Esophagus squamous epithelium (tissue), 5 donors: ENCODE results near the gene NUDCD3. TPM values are rescaled to one million over a fixed set of nuclear protein-coding genes. Genes with fewer than 3 reads are reported as not detected.

Experiments used
- DNase-seq: peaks from one replicate; lab custom pipeline; 2025; lab: John Stamatoyannopoulos, UW
- H3K27ac ChIP-seq, 4 donors: fragments of 200-600 bp; sonication (generic); one replicate each; pipeline ENCODE4 v1.5.1; 2016 to 2019; ENCODE audit warnings: mild to moderate bottlenecking in 1 of 4
- H3K27me3 ChIP-seq, 4 donors: fragments of 200-600 bp; sonication (generic); 1 replicate in 3 of 4; 2 replicates in 1 of 4; pipeline versions ENCODE4 v1.5.1 to v1.6.0; 2017 to 2021; ENCODE audit warnings: antibody characterized with exemption in 1 of 4
- H3K36me3 ChIP-seq, 3 donors: fragments of 200-600 bp; sonication (generic); one replicate each; pipeline ENCODE4 v1.5.1; 2016 to 2019
- H3K4me1 ChIP-seq, 3 donors: fragments of 200-600 bp; sonication (generic); one replicate each; pipeline ENCODE4 v1.5.1; 2017 to 2019
- H3K4me3 ChIP-seq, 4 donors: fragments of 200-600 bp; sonication (generic); 1 replicate in 3 of 4; 2 replicates in 1 of 4; pipeline ENCODE4 v1.5.1; 2016 to 2019; ENCODE audit warnings: mild to moderate bottlenecking in 2 of 4, moderate library complexity in 1 of 4
- H3K9me3 ChIP-seq, 3 donors: fragments of 200-600 bp; sonication (generic); one replicate each; pipeline ENCODE4 v1.5.1; 2016 to 2019
- POLR2A ChIP-seq, 4 donors: fragments of 450-650 bp; IDR thresholded peaks; one replicate each; pipeline ENCODE4 v1.6.1; 2017; ENCODE audit warnings: antibody characterized with exemption in 4 of 4, mild to moderate bottlenecking in 4 of 4, moderate library complexity in 3 of 4
- WGBS, 2 donors: methylation state at CpG; one replicate each; pipeline ENCODE4 v1.1.5; 2018; 5-methylcytosine and 5-hydroxymethylcytosine counted together
- intact Hi-C: fragments of 100-400 bp; cut with DNase I; formaldehyde crosslinking; loops from one replicate; pipeline ENCODE4 v1.15.0; 2022
- total RNA-seq, 4 donors: library from RNA; depleted of rRNA; stranded (reverse); fragments of >200 nt; gene quantifications; one replicate each; pipeline ENCODE4 v1.1.0, GENCODE V29; 2016
- TF ChIP-seq, protein P1 (sequence below), 6 experiments: fragments of 450-650 bp in 4 of 6; fragments of 200-600 bp in 2 of 6; sonication (generic) in 2 of 6; IDR thresholded peaks; one replicate each; pipeline ENCODE4 v1.5.1; 2016 to 2019; ENCODE audit warnings: antibody characterized with exemption in 6 of 6, mild to moderate bottlenecking in 4 of 6, moderate library complexity in 4 of 6
- donor health status: DM: yes; HTN: yes; CAD: no.

Gene NUDCD3
- total RNA-seq, 4 donors from 2014 or later: 33.5 to 54.0 (median 47.0) TPM

DNA sequence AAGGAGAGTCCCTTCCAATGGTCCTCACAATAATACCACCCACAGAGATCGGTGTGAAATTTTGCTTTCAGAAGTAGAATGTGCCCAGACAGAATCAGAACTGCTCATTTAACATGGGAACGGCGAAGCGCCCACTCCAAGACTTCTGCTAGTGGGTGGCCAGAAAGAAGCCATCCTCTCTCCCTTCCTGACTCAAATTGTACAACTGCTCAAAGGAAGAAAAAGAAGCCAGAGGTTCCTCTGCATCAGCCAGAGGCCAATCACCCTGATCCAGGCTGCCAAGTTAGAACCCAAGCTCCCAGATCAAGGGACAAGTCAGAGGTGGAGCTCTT, 23.3 kb downstream of the NUDCD3 start:
- no peak overlapping the region for H3K4me3 ChIP-seq
- no peaks in the 10 kb centered on the region for H3K27me3 ChIP-seq
- H3K27ac ChIP-seq: no peak overlapping the region
- H3K9me3 ChIP-seq: no peaks in the 10 kb centered on the region
- peaks cover 0 to 82% (median 6%) of the 10 kb centered on the region in 3 donors for H3K36me3 ChIP-seq
- DNase-seq: no peak
- WGBS, 2 donors: 86 to 98% methylated on average over 4 of the region's 4 CpGs
- peaks cover 4 to 17% (median 7%) of the 10 kb centered on the region in 3 donors for H3K4me1 ChIP-seq
- TF ChIP-seq, protein P1, sequence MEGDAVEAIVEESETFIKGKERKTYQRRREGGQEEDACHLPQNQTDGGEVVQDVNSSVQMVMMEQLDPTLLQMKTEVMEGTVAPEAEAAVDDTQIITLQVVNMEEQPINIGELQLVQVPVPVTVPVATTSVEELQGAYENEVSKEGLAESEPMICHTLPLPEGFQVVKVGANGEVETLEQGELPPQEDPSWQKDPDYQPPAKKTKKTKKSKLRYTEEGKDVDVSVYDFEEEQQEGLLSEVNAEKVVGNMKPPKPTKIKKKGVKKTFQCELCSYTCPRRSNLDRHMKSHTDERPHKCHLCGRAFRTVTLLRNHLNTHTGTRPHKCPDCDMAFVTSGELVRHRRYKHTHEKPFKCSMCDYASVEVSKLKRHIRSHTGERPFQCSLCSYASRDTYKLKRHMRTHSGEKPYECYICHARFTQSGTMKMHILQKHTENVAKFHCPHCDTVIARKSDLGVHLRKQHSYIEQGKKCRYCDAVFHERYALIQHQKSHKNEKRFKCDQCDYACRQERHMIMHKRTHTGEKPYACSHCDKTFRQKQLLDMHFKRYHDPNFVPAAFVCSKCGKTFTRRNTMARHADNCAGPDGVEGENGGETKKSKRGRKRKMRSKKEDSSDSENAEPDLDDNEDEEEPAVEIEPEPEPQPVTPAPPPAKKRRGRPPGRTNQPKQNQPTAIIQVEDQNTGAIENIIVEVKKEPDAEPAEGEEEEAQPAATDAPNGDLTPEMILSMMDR (IDR thresholded peaks at IDR 0.05): no peak
- no peak for TF ChIP-seq POLR2A (IDR thresholded peaks at IDR 0.05)
- intact Hi-C loops: no loop called here

DNA sequence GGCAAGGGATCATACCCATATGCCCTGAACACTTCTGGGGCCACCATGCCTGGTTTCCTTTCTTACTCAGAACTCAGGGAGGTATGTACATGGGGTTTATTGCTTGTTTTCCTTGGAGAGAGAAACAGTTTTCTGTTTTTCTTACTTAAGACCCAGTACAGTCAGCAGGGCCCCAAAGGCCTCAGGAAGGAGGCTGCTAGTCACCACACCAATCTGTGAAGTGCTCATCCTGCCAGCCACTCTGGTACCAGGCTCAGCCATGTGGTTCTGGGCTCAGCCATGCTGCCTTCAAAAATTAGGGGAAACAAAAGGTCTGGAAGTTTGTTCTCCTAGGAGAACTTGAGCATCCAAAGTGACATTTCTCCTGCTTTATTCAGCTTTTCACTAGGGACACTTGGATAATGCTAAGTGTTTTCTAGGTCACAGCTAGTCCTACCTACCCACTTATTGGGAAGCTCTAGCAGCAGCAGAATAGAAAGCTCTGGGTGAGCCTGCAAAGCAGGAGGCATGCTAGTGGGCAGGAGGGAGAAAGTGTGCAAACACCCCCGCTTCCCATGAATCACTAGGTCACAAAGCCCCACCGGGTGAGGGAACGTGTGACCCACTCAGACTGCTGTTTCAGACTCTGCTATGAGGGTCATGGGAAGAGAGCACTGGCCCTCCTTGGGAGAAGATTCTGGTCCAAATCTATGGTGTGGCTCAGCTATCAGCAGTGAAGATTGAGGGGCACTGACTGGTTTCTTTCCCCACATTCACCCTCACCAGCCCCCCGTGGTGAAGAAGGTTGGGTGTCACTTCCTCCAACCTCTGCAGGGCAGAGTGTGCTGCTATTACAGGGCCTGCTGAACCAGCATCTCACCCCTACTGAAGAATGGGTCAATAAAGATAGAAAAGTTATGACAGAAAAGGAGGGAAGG, 23.9 kb downstream of the NUDCD3 start:
- H3K9me3 ChIP-seq: no peaks in the 10 kb centered on the region
- peaks cover 4 to 21% (median 7%) of the 10 kb centered on the region in 3 donors for H3K4me1 ChIP-seq
- no peaks in the 10 kb centered on the region for H3K27me3 ChIP-seq
- TF ChIP-seq, protein P1 (IDR thresholded peaks at IDR 0.05): no peak
- TF ChIP-seq POLR2A (IDR thresholded peaks at IDR 0.05): no peak
- 67 to 86% methylated on average over 1 to 4 of the region's 4 CpGs for WGBS, 2 donors
- peaks cover 0 to 81% (median 6%) of the 10 kb centered on the region in 3 donors for H3K36me3 ChIP-seq
- intact Hi-C loops: no loop called here
- no peak overlapping the region for H3K4me3 ChIP-seq
- DNase-seq: no peak
- H3K27ac ChIP-seq: no peak overlapping the region

DNA sequence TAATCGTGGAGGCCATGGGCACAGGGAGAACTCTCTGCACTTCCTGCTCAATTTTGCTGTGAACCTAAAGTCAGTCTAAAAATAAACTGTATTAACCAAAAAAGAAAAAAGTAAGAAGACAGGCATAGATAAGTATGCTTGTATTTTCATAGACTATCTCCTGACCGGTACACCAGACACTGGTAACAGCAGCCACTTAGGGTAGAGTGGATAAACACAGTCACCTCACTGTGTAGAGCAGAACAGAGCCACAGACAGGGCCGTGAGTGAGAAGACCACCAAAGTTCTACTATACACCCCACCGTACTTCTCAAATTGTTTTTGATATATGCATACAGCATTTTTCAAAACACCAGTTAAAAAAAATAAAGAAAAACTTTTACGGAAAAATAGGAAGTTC, 25.0 kb downstream of the NUDCD3 start:
- intact Hi-C loops: no loop called here
- H3K36me3 ChIP-seq: peaks cover 0 to 77% (median 6%) of the 10 kb centered on the region in 3 donors
- DNase-seq: no peak
- 86 to 87% methylated on average over 5 of the region's 5 CpGs for WGBS, 2 donors
- H3K27ac ChIP-seq: no peak overlapping the region
- no peak overlapping the region for H3K4me3 ChIP-seq
- H3K4me1 ChIP-seq: peaks cover 4 to 29% (median 10%) of the 10 kb centered on the region in 3 donors
- H3K27me3 ChIP-seq: no peaks in the 10 kb centered on the region
- H3K9me3 ChIP-seq: no peaks in the 10 kb centered on the region
- TF ChIP-seq POLR2A (IDR thresholded peaks at IDR 0.05): no peak
- TF ChIP-seq, protein P1 (IDR thresholded peaks at IDR 0.05): no peak

DNA sequence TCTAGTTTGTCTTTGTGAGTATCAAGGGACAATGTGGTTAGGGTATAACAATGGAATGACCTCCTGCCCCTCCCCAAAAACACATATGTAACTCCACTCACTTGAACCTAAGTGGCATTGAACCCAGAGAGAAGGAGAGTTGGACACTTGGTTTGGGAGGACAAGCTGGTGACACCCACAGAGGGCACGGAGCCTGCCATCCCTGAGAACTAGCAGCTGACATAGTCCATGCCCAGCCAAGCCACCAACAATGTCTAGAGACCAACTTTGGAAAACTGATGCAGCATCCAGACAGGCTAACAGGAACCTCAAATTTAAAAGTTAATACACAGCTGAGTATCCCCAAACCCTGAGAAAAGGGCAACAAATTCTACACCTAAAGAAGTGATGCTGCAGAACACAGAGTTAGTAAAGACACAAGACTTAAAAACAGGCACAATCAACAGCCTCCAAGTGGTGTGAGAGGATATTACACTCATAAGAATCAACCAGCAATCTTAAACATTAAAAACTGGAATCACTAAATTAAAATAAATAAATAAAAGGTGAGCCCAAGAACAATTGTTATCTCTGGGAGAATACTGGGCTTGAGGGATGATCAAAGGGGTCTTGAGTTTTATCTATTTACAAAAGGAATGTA, 27.2 kb downstream of the NUDCD3 start:
- Histone ChIP-seq H3K9me3 (no peaks in the 10 kb centered on the region), H3K4me1 (peaks cover 0 to 14% (median 3%) of the 10 kb centered on the region in 3 donors), H3K4me3 (no peak overlapping the region), H3K27ac (no peak overlapping the region), H3K36me3 (peaks cover 0 to 84% (median 6%) of the 10 kb centered on the region in 3 donors), H3K27me3 (no peaks in the 10 kb centered on the region)
- 86% methylated on average over 1 of the region's 1 CpG; no CpG with 5 or more reads in 1 of the 2 donors for WGBS, 2 donors
- intact Hi-C loops: no loop called here
- no peak for DNase-seq
- no peak for TF ChIP-seq POLR2A (IDR thresholded peaks at IDR 0.05)
- TF ChIP-seq, protein P1 (IDR thresholded peaks at IDR 0.05): peak in 4 of 6 experiments; percentile 5 to 41 (median 16)

DNA sequence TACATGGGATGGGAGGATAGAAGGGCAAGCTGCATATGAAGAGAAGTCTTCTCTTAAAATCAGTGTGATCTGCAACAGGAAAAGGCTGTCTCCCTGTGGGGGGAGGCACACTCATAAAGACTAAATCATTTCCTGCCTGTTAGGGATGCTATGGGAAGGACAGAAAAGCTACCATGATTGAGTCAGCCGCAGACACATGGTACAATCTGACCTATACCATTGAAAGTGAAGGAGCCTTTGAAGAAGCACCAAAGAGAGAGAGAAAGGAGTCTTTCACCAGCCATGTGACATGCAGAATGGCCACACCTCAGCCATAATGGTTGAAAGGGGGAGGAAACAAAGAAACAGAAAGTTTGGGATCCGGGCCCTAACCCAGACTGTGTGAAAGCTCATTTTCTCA, 29.1 kb downstream of the NUDCD3 start:
- no peaks in the 10 kb centered on the region for H3K9me3 ChIP-seq
- WGBS, 2 donors: 55 to 83% methylated on average over 2 of the region's 2 CpGs

More for the DNA sequence above, 29.1 kb downstream of the NUDCD3 start:
- intact Hi-C loops: no loop called here
- no peaks in the 10 kb centered on the region for H3K27me3 ChIP-seq
- no peak overlapping the region for H3K27ac ChIP-seq
- peaks cover 0 to 14% (median 3%) of the 10 kb centered on the region in 3 donors for H3K4me1 ChIP-seq
- no peak overlapping the region for H3K4me3 ChIP-seq
- no peak for DNase-seq
- TF ChIP-seq, protein P1 (IDR thresholded peaks at IDR 0.05): no peak
- no peak for TF ChIP-seq POLR2A (IDR thresholded peaks at IDR 0.05)
- H3K36me3 ChIP-seq: peaks cover 0 to 75% (median 0%) of the 10 kb centered on the region in 3 donors
